ENCODE data around the gene PER2.
"Not testable (repeated sequence)": the region's sequence is repeated elsewhere in the genome, so short reads cannot be mapped to it uniquely, and the experiment has no call there.

The PER2 gene

GRCh38 chr2:238286095-238286494, 2.3 kb downstream of the PER2 start:
- DNase-seq = no peak

- DNase-seq = peak; percentile 44
These were observed 2.7 kb downstream of the PER2 start for GRCh38 chr2:238285653-238286082.

GRCh38 chr2:238284802-238285515, 3.5 kb downstream of the PER2 start:
- no peak for DNase-seq

- DNase-seq = no peak
These were observed 5.3 kb downstream of the PER2 start for GRCh38 chr2:238282861-238283738.

- no peak for DNase-seq
These were observed 6.5 kb downstream of the PER2 start for GRCh38 chr2:238281826-238282480.

- no peak for DNase-seq
These were observed 8.2 kb downstream of the PER2 start for GRCh38 chr2:238280083-238280825.

- no peak for DNase-seq
These were observed 9.1 kb downstream of the PER2 start for GRCh38 chr2:238279324-238279682.

GRCh38 chr2:238278626-238279323, 9.6 kb downstream of the PER2 start:
- peak; percentile 73 for DNase-seq

GRCh38 chr2:238277695-238278094, 10.7 kb downstream of the PER2 start:
- DNase-seq = peak; percentile 33

GRCh38 chr2:238274152-238274865, 14.1 kb downstream of the PER2 start:
- no peak for DNase-seq

GRCh38 chr2:238273433-238273832, 15.0 kb downstream of the PER2 start:
- DNase-seq = not testable (repeated sequence)

- no peak for DNase-seq
These were observed 16.3 kb downstream of the PER2 start for GRCh38 chr2:238272156-238272555.

GRCh38 chr2:238271686-238272085, 16.7 kb downstream of the PER2 start:
- DNase-seq = not testable (repeated sequence)

GRCh38 chr2:238271061-238271554, 17.3 kb downstream of the PER2 start:
- DNase-seq = no peak

- DNase-seq = no peak
These were observed 17.8 kb downstream of the PER2 start for GRCh38 chr2:238270606-238271005.

GRCh38 chr2:238269741-238270140, 18.7 kb downstream of the PER2 start:
- DNase-seq = no peak

GRCh38 chr2:238267884-238268680, 20.3 kb downstream of the PER2 start:
- no peak for DNase-seq

- no peak for DNase-seq
These were observed 21.1 kb downstream of the PER2 start for GRCh38 chr2:238267341-238267710.

GRCh38 chr2:238265605-238266004, 22.8 kb downstream of the PER2 start:
- DNase-seq = no peak

- no peak for DNase-seq
These were observed 24.3 kb downstream of the PER2 start for GRCh38 chr2:238264072-238264460.
